GM23338 (cell line): ENCODE results near the gene RNASE8. TPM values are rescaled to one million over a fixed set of nuclear protein-coding genes. Genes with fewer than 3 reads are reported as not detected.

Source experiments
- ATAC-seq: fragments of 200-7000 bp; cut with Tn5 transposase; 3 replicates; pipeline ENCODE4 v1.9.1; 2020
- DNase-seq: peaks from one replicate; pipeline ENCODE4 v3.0.0-alpha.2; 2015; ENCODE audit warnings: low spot score
- H2AFZ ChIP-seq: fragments of 200-600 bp; sonication (generic); 2 replicates; pipeline ENCODE4 v1.8.0; 2016; ENCODE audit warnings: antibody characterized with exemption, mild to moderate bottlenecking, moderate library complexity
- H3F3A ChIP-seq: fragments of 200-600 bp; sonication (generic); replicated peaks from 2 replicates; pipeline ENCODE4 v1.8.0; 2017; ENCODE audit warnings: antibody characterized with exemption, mixed run types, low read depth
- H3K27ac ChIP-seq: fragments of 200-600 bp; sonication (generic); 2 replicates; pipeline ENCODE4 v1.6.1; 2016; ENCODE audit warnings: low read depth
- H3K27me3 ChIP-seq: fragments of 200-600 bp; sonication (generic); 2 replicates; pipeline ENCODE4 v1.8.0; 2016; ENCODE audit warnings: mild to moderate bottlenecking, mixed run types, moderate library complexity; ENCODE audit not compliant: insufficient read depth
- H3K36me3 ChIP-seq: fragments of 200-600 bp; sonication (generic); 2 replicates; pipeline ENCODE4 v1.8.0; 2016; ENCODE audit warnings: mild to moderate bottlenecking; ENCODE audit not compliant: insufficient read depth
- H3K4me1 ChIP-seq: fragments of 200-600 bp; sonication (generic); 2 replicates; pipeline ENCODE4 v1.8.0; 2016; ENCODE audit warnings: mild to moderate bottlenecking, moderate library complexity; ENCODE audit not compliant: insufficient read depth
- H3K4me2 ChIP-seq: fragments of 200-600 bp; sonication (generic); 2 replicates; pipeline ENCODE4 v1.7.1; 2017; ENCODE audit warnings: mixed run types
- H3K4me3 ChIP-seq: fragments of 200-600 bp; sonication (generic); 2 replicates; pipeline ENCODE4 v1.6.1; 2016; ENCODE audit warnings: mixed run types
- H3K79me2 ChIP-seq: fragments of 200-600 bp; sonication (generic); replicated peaks from 2 replicates; pipeline ENCODE4 v1.8.0; 2017; ENCODE audit warnings: mild to moderate bottlenecking; ENCODE audit not compliant: insufficient read depth
- H3K9me2 ChIP-seq: fragments of 200-600 bp; sonication (generic); 2 replicates; pipeline ENCODE4 v1.8.0; 2017; ENCODE audit not compliant: insufficient read depth
- H4K20me1 ChIP-seq: fragments of 200-600 bp; sonication (generic); replicated peaks from 2 replicates; pipeline ENCODE4 v1.8.0; 2017; ENCODE audit warnings: mild to moderate bottlenecking; ENCODE audit not compliant: insufficient read depth
- H3K27ac Mint-ChIP-seq: 2 replicates; pipeline ENCODE4 v1.8.0; 2020; ENCODE audit warnings: inconsistent platforms, mild to moderate bottlenecking, moderate library complexity, mixed read lengths
- H3K27me3 Mint-ChIP-seq: 3 replicates; pipeline ENCODE4 v1.8.0; 2022; ENCODE audit warnings: low read depth, mild to moderate bottlenecking, moderate library complexity, mixed read lengths, inconsistent platforms; ENCODE audit not compliant: insufficient read depth, poor library complexity
- H3K36me3 Mint-ChIP-seq: 3 replicates; pipeline ENCODE4 v1.8.0; 2021; ENCODE audit warnings: low read depth, mild to moderate bottlenecking, inconsistent platforms, moderate library complexity, mixed read lengths
- H3K4me1 Mint-ChIP-seq: 3 replicates; pipeline ENCODE4 v1.8.0; 2020; ENCODE audit warnings: mild to moderate bottlenecking, inconsistent platforms, mixed read lengths
- H3K4me3 Mint-ChIP-seq: 3 replicates; pipeline ENCODE4 v1.8.0; 2021; ENCODE audit warnings: moderate library complexity, mild to moderate bottlenecking, inconsistent platforms, mixed read lengths
- H3K9me3 Mint-ChIP-seq: 3 replicates; pipeline ENCODE4 v1.8.0; 2020; ENCODE audit warnings: moderate library complexity, mild to moderate bottlenecking, inconsistent platforms, mixed read lengths
- CREB1 ChIP-seq: fragments of 250-450 bp; sonication (Bioruptor Pico); IDR thresholded peaks from 2 replicates; pipeline ENCODE4 v1.5.0; 2020; ENCODE audit warnings: low read depth, mild to moderate bottlenecking, moderate library complexity
- CTCF ChIP-seq, 2 experiments: fragments of 200-600 bp in 1 of 2; sonication (generic) in 1 of 2; conservative IDR thresholded peaks; 2 replicates each; pipeline versions ENCODE4 v1.5.1 to v1.6.1; 2016 to 2017; ENCODE audit warnings: antibody characterized with exemption in 2 of 2, low read depth in 2 of 2, mild to moderate bottlenecking in 2 of 2, moderate library complexity in 1 of 2
- ETS1 ChIP-seq: IDR thresholded peaks from 2 replicates; pipeline ENCODE4 v1.6.1; 2016; ENCODE audit warnings: antibody characterized with exemption
- EZH2 ChIP-seq: fragments of 200-600 bp; sonication (generic); IDR thresholded peaks from one replicate; pipeline ENCODE4 v1.8.0; 2017; ENCODE audit warnings: antibody characterized with exemption, mild to moderate bottlenecking, low read depth; ENCODE audit not compliant: unreplicated experiment
- EZH2phosphoT487 ChIP-seq: fragments of 200-600 bp; sonication (generic); IDR thresholded peaks from one replicate; pipeline ENCODE4 v1.8.1; 2018; ENCODE audit warnings: antibody characterized with exemption; ENCODE audit not compliant: unreplicated experiment
- JUNB ChIP-seq: IDR thresholded peaks from one replicate; pipeline ENCODE4 v1.6.1; 2016; ENCODE audit warnings: antibody characterized with exemption; ENCODE audit not compliant: unreplicated experiment
- NANOG ChIP-seq: IDR thresholded peaks from 2 replicates; pipeline ENCODE4 v1.6.1; 2016; ENCODE audit warnings: antibody characterized with exemption, borderline replicate concordance
- ZNF462 ChIP-seq: fragments of 250-450 bp; sonication (Bioruptor Pico); IDR thresholded peaks from 2 replicates; pipeline ENCODE4 v1.5.0; 2020; ENCODE audit warnings: mild to moderate bottlenecking, moderate library complexity
- polyA plus RNA-seq: library from polyadenylated mRNA; unstranded; fragments of >200 nt; fragmentation: Nextera tagmentation; extraction: Ambion mirVana; gene quantifications from 2 replicates; pipeline ENCODE4 v1.2.1, GENCODE V29; 2016
- total RNA-seq: library from RNA; depleted of rRNA; stranded (reverse); fragments of >200 nt; shearing (Covaris generic); gene quantifications from 2 replicates; pipeline ENCODE4 v1.2.3, GENCODE V29; 2014

The RNASE8 gene
- total and polyA plus RNA-seq, 2 experiments from 2014 or later, result not detected

GRCh38 chr14:21026988-21027315 lies 30.7 kb upstream of the RNASE8 start:
- TF ChIP-seq CREB1 (CRISPR knock-in tag), result no peak
- TF ChIP-seq EZH2phosphoT487, result no peak
- no peak for TF ChIP-seq EZH2
- TF ChIP-seq ZNF462 (CRISPR knock-in tag), result no peak
- TF ChIP-seq CTCF (conservative IDR thresholded peaks at IDR 0.05; ENCODE audit: low read depth in 2 of 2), result no peak
- TF ChIP-seq NANOG, result no peak
- no peak for TF ChIP-seq ETS1
- no peak for TF ChIP-seq JUNB

More at GRCh38 chr14:21026988-21027315, 30.7 kb upstream of the RNASE8 start:
- no peak overlapping the region for H3K27ac Mint-ChIP-seq
- peaks cover 6% of the 10 kb centered on the region; the same call in 1 of the 2 replicates for H3K9me2 ChIP-seq
- peaks cover 7% of the 10 kb centered on the region; the same call in 1 of the 2 replicates for H3F3A ChIP-seq
- H2AFZ ChIP-seq, result peak overlapping the region; percentile 72
- peak overlapping the region; percentile 52; the same call in 2 of the 3 replicates for H3K4me3 Mint-ChIP-seq
- H3K36me3 Mint-ChIP-seq, result peaks cover 7% of the 10 kb centered on the region; the same call in 2 of the 3 replicates
- no peaks in the 10 kb centered on the region; the same call in 1 of the 2 replicates for H3K79me2 ChIP-seq
- H3K27me3 ChIP-seq, result peaks cover 30% of the 10 kb centered on the region
- H3K4me2 ChIP-seq, result peak overlapping the region; percentile 97
- H3K36me3 ChIP-seq, result no peaks in the 10 kb centered on the region
- no peak overlapping the region for H3K27ac ChIP-seq
- peaks cover 39% of the 10 kb centered on the region for H3K4me1 Mint-ChIP-seq
- H4K20me1 ChIP-seq, result no peaks in the 10 kb centered on the region
- peaks cover 28% of the 10 kb centered on the region for H3K27me3 Mint-ChIP-seq
- DNase-seq (peak; percentile 37), ATAC-seq (no peak)
- no peaks in the 10 kb centered on the region; the same call in 2 of the 3 replicates for H3K9me3 Mint-ChIP-seq
- peaks cover 31% of the 10 kb centered on the region for H3K4me1 ChIP-seq
- H3K4me3 ChIP-seq, result peak overlapping the region; percentile 70
